Muscle layer of duodenum (tissue), 2 donors: ENCODE data around the gene CHD9NB.
"Not testable (repeated sequence)": the region's sequence is repeated elsewhere in the genome, so short reads cannot be mapped to it uniquely, and the experiment has no call there.

Source experiments
- H3K27ac ChIP-seq: one replicate; pipeline ENCODE4 v1.7.0; 2013; ENCODE audit warnings: mild to moderate bottlenecking, low read length
- H3K27me3 ChIP-seq: one replicate; pipeline ENCODE4 v1.7.0; 2013; ENCODE audit warnings: low read depth, mild to moderate bottlenecking, control low read depth, low read length
- H3K36me3 ChIP-seq, 2 donors: one replicate each; pipeline ENCODE4 v1.7.0; 2013; ENCODE audit warnings: low read length in 2 of 2, control low read depth in 1 of 2, mild to moderate bottlenecking in 1 of 2; ENCODE audit not compliant: insufficient read depth in 2 of 2, control insufficient read depth in 1 of 2
- H3K4me1 ChIP-seq, 2 donors: one replicate each; pipeline ENCODE4 v1.7.0; 2013; ENCODE audit warnings: low read length in 2 of 2, mild to moderate bottlenecking in 2 of 2, control low read depth in 1 of 2, moderate library complexity in 1 of 2; ENCODE audit not compliant: insufficient read depth in 2 of 2, control insufficient read depth in 1 of 2
- H3K4me3 ChIP-seq, 2 donors: one replicate each; pipeline ENCODE4 v1.7.0; 2013; ENCODE audit warnings: low read length in 2 of 2, low read depth in 1 of 2, mild to moderate bottlenecking in 1 of 2
- H3K9me3 ChIP-seq, 2 donors: one replicate each; pipeline ENCODE4 v1.7.0; 2013; ENCODE audit warnings: low read length in 2 of 2, control low read depth in 1 of 2, mild to moderate bottlenecking in 1 of 2; ENCODE audit not compliant: control insufficient read depth in 1 of 2
- donor health status: healthy.

Gene CHD9NB

DNA sequence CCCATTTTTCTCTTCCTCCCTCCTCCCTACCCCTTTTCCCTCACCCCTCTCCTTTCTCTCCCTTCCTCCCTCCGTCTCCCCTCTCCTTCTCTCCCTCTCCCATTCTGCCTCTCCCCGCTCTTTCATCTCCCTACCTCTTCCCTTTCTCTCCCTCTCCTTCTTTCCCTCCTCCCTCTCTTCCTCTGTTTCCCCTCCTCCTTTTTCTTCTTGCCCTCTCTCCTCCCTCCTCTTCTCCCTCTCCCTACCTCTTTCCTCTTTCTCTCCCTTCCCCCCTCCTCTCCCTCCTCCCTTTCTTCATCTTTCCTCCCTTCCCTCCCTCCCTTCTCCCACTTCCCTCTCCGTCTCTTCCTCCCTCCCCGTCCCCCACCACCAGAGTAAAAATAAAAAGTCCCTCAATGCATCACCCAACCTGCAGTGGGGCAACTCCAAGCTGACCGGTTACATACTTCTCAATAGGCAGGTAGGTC is 10.4 kb downstream of the CHD9NB start:
- Histone ChIP-seq H3K9me3 (no peaks in the 10 kb centered on the region), H3K27ac (peak overlapping the region; percentile 46), H3K4me1 (peaks cover 8 to 23% of the 10 kb centered on the region in 2 donors), H3K36me3 (no peaks in the 10 kb centered on the region), H3K27me3 (no peaks in the 10 kb centered on the region), H3K4me3 (no peak overlapping the region)

- no peaks in the 10 kb centered on the region for H3K36me3 ChIP-seq
- H3K27me3 ChIP-seq: no peaks in the 10 kb centered on the region
- no peak overlapping the region for H3K4me3 ChIP-seq
- no peaks in the 10 kb centered on the region for H3K9me3 ChIP-seq
- peak overlapping the region; percentile 46 for H3K27ac ChIP-seq
- peaks cover 8 to 23% of the 10 kb centered on the region in 2 donors for H3K4me1 ChIP-seq
Observed at GRCh38 chr16:53041320-53042051, 11.2 kb downstream of the CHD9NB start.

- Histone ChIP-seq H3K27me3 (no peaks in the 10 kb centered on the region), H3K27ac (no peak overlapping the region), H3K9me3 (no peaks in the 10 kb centered on the region), H3K4me3 (no peak overlapping the region), H3K36me3 (no peaks in the 10 kb centered on the region), H3K4me1 (peaks cover 6 to 23% of the 10 kb centered on the region in 2 donors)
Observed at GRCh38 chr16:53040788-53041187, 11.9 kb downstream of the CHD9NB start.

DNA sequence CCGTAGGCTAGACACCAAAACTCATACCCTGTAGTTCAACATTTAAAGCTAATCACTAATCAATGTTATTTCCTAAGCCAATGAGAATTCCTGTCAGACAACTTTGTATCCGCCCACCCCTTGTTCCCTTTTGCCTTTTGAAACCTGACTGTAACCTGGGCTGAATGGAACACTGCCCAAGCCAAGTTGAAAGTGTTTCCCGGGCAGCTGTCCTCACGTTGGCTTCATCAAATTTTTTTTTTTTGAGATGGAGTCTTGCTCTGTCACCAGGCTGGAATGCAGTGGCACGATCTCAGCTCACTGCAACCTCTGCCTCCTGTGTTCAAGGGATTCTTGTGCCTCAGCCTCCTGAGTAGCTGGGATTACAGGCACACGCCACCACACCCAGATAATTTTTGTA is 16.0 kb downstream of the CHD9NB start:
- not testable (repeated sequence) for H3K4me3 ChIP-seq, H3K27me3 ChIP-seq, H3K27ac ChIP-seq, H3K36me3 ChIP-seq, H3K9me3 ChIP-seq, H3K4me1 ChIP-seq

DNA sequence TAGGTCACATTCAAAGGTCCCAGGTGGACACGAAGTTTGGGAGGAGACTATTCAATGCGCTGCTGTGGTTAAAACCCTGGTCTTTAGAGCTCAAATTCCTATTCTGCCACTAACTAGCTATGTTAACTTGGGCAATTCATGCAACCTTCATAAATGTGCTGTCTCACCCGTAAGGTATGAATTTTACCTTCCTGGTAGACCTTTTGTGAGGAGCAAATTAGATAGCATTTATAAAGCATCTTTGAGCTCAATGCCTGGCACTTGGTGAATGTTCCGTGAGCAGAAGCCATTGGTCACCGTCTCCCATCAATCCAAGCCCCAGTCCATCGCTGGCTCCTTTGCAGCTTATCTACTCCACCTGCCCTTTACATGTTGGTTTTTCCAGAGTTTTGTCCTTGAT is 16.6 kb downstream of the CHD9NB start:
- Histone ChIP-seq H3K27ac (no peak overlapping the region), H3K9me3 (no peaks in the 10 kb centered on the region), H3K4me1 (no peaks in the 10 kb centered on the region), H3K27me3 (no peaks in the 10 kb centered on the region), H3K36me3 (no peaks in the 10 kb centered on the region), H3K4me3 (no peak overlapping the region)

- Histone ChIP-seq H3K4me3 (no peak overlapping the region), H3K9me3 (no peaks in the 10 kb centered on the region), H3K36me3 (no peaks in the 10 kb centered on the region), H3K4me1 (no peaks in the 10 kb centered on the region), H3K27ac (no peak overlapping the region), H3K27me3 (no peaks in the 10 kb centered on the region)
Observed at GRCh38 chr16:53035176-53035942, 17.3 kb downstream of the CHD9NB start.

- Histone ChIP-seq H3K36me3 (no peaks in the 10 kb centered on the region), H3K9me3 (no peaks in the 10 kb centered on the region), H3K4me1 (no peaks in the 10 kb centered on the region), H3K4me3 (no peak overlapping the region), H3K27me3 (no peaks in the 10 kb centered on the region), H3K27ac (no peak overlapping the region)
Observed at GRCh38 chr16:53034306-53034705, 18.4 kb downstream of the CHD9NB start.

- H3K36me3 ChIP-seq: no peaks in the 10 kb centered on the region
- no peak overlapping the region for H3K4me3 ChIP-seq
- H3K4me1 ChIP-seq: no peaks in the 10 kb centered on the region
- H3K27me3 ChIP-seq: no peaks in the 10 kb centered on the region
- H3K9me3 ChIP-seq: no peaks in the 10 kb centered on the region
- no peak overlapping the region for H3K27ac ChIP-seq
Observed at GRCh38 chr16:53031323-53031942, 21.3 kb downstream of the CHD9NB start.

GRCh38 chr16:53029971-53030370 is 22.7 kb downstream of the CHD9NB start:
- no peaks in the 10 kb centered on the region for H3K4me1 ChIP-seq
- no peak overlapping the region for H3K27ac ChIP-seq
- H3K27me3 ChIP-seq: no peaks in the 10 kb centered on the region
- H3K9me3 ChIP-seq: no peaks in the 10 kb centered on the region
- H3K36me3 ChIP-seq: no peaks in the 10 kb centered on the region
- H3K4me3 ChIP-seq: no peak overlapping the region

- Histone ChIP-seq H3K27ac (no peak overlapping the region), H3K4me1 (no peaks in the 10 kb centered on the region), H3K27me3 (no peaks in the 10 kb centered on the region), H3K4me3 (no peak overlapping the region), H3K36me3 (no peaks in the 10 kb centered on the region), H3K9me3 (no peaks in the 10 kb centered on the region)
Observed at GRCh38 chr16:53024045-53024444, 28.7 kb downstream of the CHD9NB start.

DNA sequence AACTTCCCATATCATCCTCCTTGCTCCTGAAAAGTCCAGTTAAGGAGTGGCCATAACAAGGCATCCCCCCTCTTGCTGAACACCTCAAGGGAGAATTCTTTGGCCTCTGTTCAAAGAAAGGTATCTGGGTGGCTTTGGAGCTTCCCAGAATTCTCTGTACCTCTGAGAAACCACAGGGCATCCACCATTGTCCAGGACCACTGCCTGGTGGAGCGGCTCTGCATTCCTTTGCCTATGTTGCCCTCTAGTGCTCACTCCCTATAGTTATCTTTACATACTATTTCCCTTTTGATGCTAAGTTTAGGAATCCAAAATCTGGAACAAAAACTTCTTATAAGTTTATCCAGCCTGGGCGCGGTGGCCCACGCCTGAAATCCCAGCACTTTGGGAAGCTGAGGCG is 30.3 kb downstream of the CHD9NB start:
- H3K27me3 ChIP-seq: no peaks in the 10 kb centered on the region
- no peaks in the 10 kb centered on the region for H3K4me1 ChIP-seq
- H3K36me3 ChIP-seq: no peaks in the 10 kb centered on the region
- H3K27ac ChIP-seq: no peak overlapping the region
- no peak overlapping the region for H3K4me3 ChIP-seq
- no peaks in the 10 kb centered on the region for H3K9me3 ChIP-seq
